K562 (cell line): ENCODE data around the gene ATMIN. TPM values are rescaled to one million over a fixed set of nuclear protein-coding genes. Genes with fewer than 3 reads are reported as not detected.
A peak's percentile ranks its signal among the peaks of the same experiment; 100 is the strongest.

Experiments used
- ATAC-seq: fragments of 200-7000 bp; cut with Tn5 transposase; 3 replicates; pipeline ENCODE4 v1.9.1; 2020; ENCODE audit warnings: moderate library complexity
- BruUV-seq: library from RNA; stranded (reverse); fragments of 400-500 nt; replicated peaks from 2 replicates; lab custom pipeline; 2021; lab: Mats Ljungman, UMichigan
- CTCF ChIA-PET: fragments of 300-600 bp; formaldehyde crosslinking; extraction: SDS; loops from one replicate; lab custom pipeline; 2021; ENCODE audit warnings: low intra/inter-chr PET ratio; lab: Yijun Ruan, JAX
- POLR2A ChIA-PET: fragments of 300-600, 350-650 bp; sonication (Branson Sonifier 250); formaldehyde crosslinking; extraction: SDS; loops from one replicate; lab custom pipeline; 2021; ENCODE audit warnings: antibody characterized with exemption, inconsistent platforms; lab: Yijun Ruan, JAX
- DNase-seq, 4 experiments: peaks; one replicate each; pipeline versions ENCODE4 v3.0.0 to v3.0.0-alpha.2; 2011 to 2018; ENCODE audit warnings: low spot score in 3 of 4, mixed read lengths in 3 of 4; ENCODE audit errors: extremely low read depth in 1 of 4
- FAIRE-seq: peaks from 2 replicates; lab custom pipeline; 2011; peaks lifted over from hg19 to GRCh38; lab: Jason Lieb, UNC
- H2AFZ ChIP-seq: 2 replicates; pipeline ENCODE4 v1.6.0; 2011; ENCODE audit warnings: low read depth, low read length, control low read depth, inconsistent platforms
- H3K27ac ChIP-seq: fragments of 200-600 bp; 3 replicates; pipeline ENCODE4 v1.8.0; 2011; ENCODE audit warnings: low read depth, mild to moderate bottlenecking, control low read depth, inconsistent platforms, low read length, moderate library complexity, mixed read lengths; ENCODE audit errors: extremely low read depth
- H3K27me3 ChIP-seq, 2 experiments: fragments of 300-600 bp in 1 of 2; 2 replicates in 1 of 2; 3 replicates in 1 of 2; pipeline versions ENCODE4 v1.6.0 to v1.8.0; 2011; ENCODE audit warnings: inconsistent platforms in 2 of 2, low read length in 2 of 2, mild to moderate bottlenecking in 1 of 2, mixed read lengths in 1 of 2, moderate library complexity in 1 of 2; ENCODE audit not compliant: control insufficient read depth in 2 of 2, insufficient read depth in 2 of 2
- H3K36me3 ChIP-seq: fragments of 300-600 bp; 3 replicates; pipeline ENCODE4 v1.8.0; 2011; ENCODE audit warnings: mild to moderate bottlenecking, low read length, inconsistent platforms; ENCODE audit not compliant: control insufficient read depth, insufficient read depth
- H3K4me1 ChIP-seq, 2 experiments: fragments of 200-600 bp in 1 of 2; replicated peaks in 1 of 2; 2 replicates in 1 of 2; 3 replicates in 1 of 2; pipeline versions ENCODE4 v1.5.1 to v1.8.0; 2011; ENCODE audit warnings: inconsistent platforms in 2 of 2, low read length in 2 of 2, mild to moderate bottlenecking in 1 of 2, mixed read lengths in 1 of 2, moderate library complexity in 1 of 2; ENCODE audit not compliant: control insufficient read depth in 2 of 2, insufficient read depth in 2 of 2
- H3K4me2 ChIP-seq: 2 replicates; pipeline ENCODE4 v1.6.1; 2011; ENCODE audit warnings: low read length, control low read depth, inconsistent platforms, mixed read lengths; ENCODE audit not compliant: insufficient read depth
- H3K4me3 ChIP-seq: fragments of 200-600 bp; sonication (generic), shearing (Covaris generic); 2 replicates; pipeline ENCODE4 v1.5.1; 2016; ENCODE audit warnings: control low read depth, inconsistent platforms
- H3K79me2 ChIP-seq: fragments of 200-600 bp; 3 replicates; pipeline ENCODE4 v1.8.0; 2011; ENCODE audit warnings: low read length, inconsistent platforms; ENCODE audit not compliant: control insufficient read depth, insufficient read depth
- H3K9ac ChIP-seq, 2 experiments: 2 replicates each; pipeline versions ENCODE4 v1.6.0 to v1.6.1; 2011; ENCODE audit warnings: low read depth in 2 of 2, low read length in 2 of 2, control low read depth in 1 of 2, inconsistent platforms in 1 of 2, mild to moderate bottlenecking in 1 of 2, mixed read lengths in 1 of 2; ENCODE audit not compliant: insufficient read depth in 1 of 2
- H3K9me1 ChIP-seq: one replicate; pipeline ENCODE4 v1.6.0; 2011; ENCODE audit warnings: inconsistent platforms, mild to moderate bottlenecking, low read length, moderate library complexity; ENCODE audit not compliant: control insufficient read depth, insufficient read depth
- H3K9me3 ChIP-seq: replicated peaks from 2 replicates; pipeline ENCODE4 v1.5.1; 2011; ENCODE audit warnings: low read depth, low read length, inconsistent platforms; ENCODE audit not compliant: control insufficient read depth, insufficient read depth
- H4K20me1 ChIP-seq: replicated peaks from 2 replicates; pipeline ENCODE4 v1.6.1; 2011; ENCODE audit warnings: low read length, inconsistent platforms, mixed read lengths; ENCODE audit not compliant: control insufficient read depth, insufficient read depth
- HIVEP1 ChIP-seq: fragments of 250-450 bp; sonication (Bioruptor Pico); IDR thresholded peaks from 2 replicates; pipeline ENCODE4 v1.4.0; 2020; ENCODE audit warnings: mild to moderate bottlenecking
- MLLT1 ChIP-seq, 2 experiments: fragments of 450-650 bp; IDR thresholded peaks; 2 replicates each; pipeline ENCODE4 v1.6.1; 2016
- NFIX ChIP-seq: fragments of 250-450 bp; sonication (Bioruptor Pico); IDR thresholded peaks from 2 replicates; pipeline ENCODE4 v1.4.0; 2020; ENCODE audit warnings: low read depth, mild to moderate bottlenecking, moderate library complexity
- PHB2 ChIP-seq: fragments of 450-650 bp; IDR thresholded peaks from 2 replicates; pipeline ENCODE4 v1.6.1; 2017; ENCODE audit warnings: low read depth
- PHF8 ChIP-seq: fragments of 200-600 bp; sonication (generic); IDR thresholded peaks from 2 replicates; pipeline ENCODE4 v1.6.1; 2012; ENCODE audit warnings: mixed run types, mild to moderate bottlenecking, inconsistent platforms, low read length, moderate library complexity, borderline replicate concordance
- PTBP1 ChIP-seq: fragments of 200-400 bp; formaldehyde crosslinking; IDR thresholded peaks from 2 replicates; pipeline ENCODE4 v1.6.1; 2017; ENCODE audit warnings: low read depth, low read length
- SMARCE1 ChIP-seq: fragments of 450-650 bp; IDR thresholded peaks from 2 replicates; pipeline ENCODE4 v1.7.1; 2016; ENCODE audit warnings: mild to moderate bottlenecking
- ZBTB26 ChIP-seq: fragments of 450-650 bp; formaldehyde crosslinking; IDR thresholded peaks from 2 replicates; pipeline ENCODE4 v1.4.0; 2022; ENCODE audit warnings: missing genetic modification characterization
- ZBTB9 ChIP-seq: fragments of 450-650 bp; formaldehyde crosslinking; IDR thresholded peaks from 2 replicates; pipeline ENCODE4 v1.4.0; 2020; ENCODE audit warnings: mild to moderate bottlenecking, moderate library complexity
- in situ Hi-C: fragments of 300-500 bp; cut with MboI; formaldehyde crosslinking; loops from 4 replicates; pipeline ENCODE4 v1.15.0; 2018; ENCODE audit warnings: inconsistent platforms, mixed read lengths
- intact Hi-C: fragments of 100-400 bp; cut with micrococcal nuclease; formaldehyde crosslinking; loops from 2 replicates; pipeline ENCODE4 v1.14.2; 2022
- polyA plus RNA-seq, 8 experiments: library from polyadenylated mRNA; depleted of rRNA in 4 of 8; stranded (reverse) in 5 of 8; unstranded in 3 of 8; fragments of >200 nt; fragmentation: Nextera tagmentation in 2 of 8; fragmentation: Illumina TruSeq in 1 of 8; extraction: Ambion mirVana in 2 of 8; extraction: Trizol in 1 of 8; gene quantifications; 2 replicates each; pipeline versions ENCODE4 v1.2.1 to v1.2.3, GENCODE V29; 2011 to 2014; ENCODE audit warnings: inconsistent platforms in 1 of 8, missing spikeins in 1 of 8
- total RNA-seq, 7 experiments: library from RNA; depleted of rRNA in 6 of 7; stranded (reverse); fragments of >200 nt in 6 of 7; fragmentation: Illumina TruSeq in 2 of 7; extraction: Trizol in 2 of 7; gene quantifications; 2 replicates each; pipeline versions ENCODE4 v1.2.1 to v1.2.3, GENCODE V29; 2011 to 2021; ENCODE audit warnings: low replicate concordance in 1 of 7

ATMIN gene
- total and polyA plus RNA-seq, 9 of the 15 experiments (the other 6 are each of a cell fraction or from before 2014, with no cell fraction given): 6.7 to 40.9 (median 23.4) TPM

- H3K4me2 ChIP-seq: peak overlapping the region; percentile 56; the same call in 1 of the 2 replicates
- FAIRE-seq: no peak
- BruUV-seq: no TSS peak
Observed at GRCh38 chr16:80993834-80994233, 41.8 kb upstream of the ATMIN start.

More at GRCh38 chr16:80993834-80994233, 41.8 kb upstream of the ATMIN start:
- peaks cover 0 to 18% of the 10 kb centered on the region in 2 experiments; a peak in 2 of 5 replicates for H3K4me1 ChIP-seq
- intact Hi-C loops: no loop called here
- in situ Hi-C loops: no loop called here
- H3K9me3 ChIP-seq: no peaks in the 10 kb centered on the region
- ChIA-PET POLR2A (interaction anchor here (0.8 to 1.9 kb wide), 8 partner anchors 9 to 376 kb away, joined by 3 to 8 read pairs (median 4); partner anchors contain the start of genes CENPN and CMC2), CTCF (no interaction called here)
- H4K20me1 ChIP-seq: peaks cover 10% of the 10 kb centered on the region
- peaks cover 92% of the 10 kb centered on the region for H3K79me2 ChIP-seq
- H3K27ac ChIP-seq: peak overlapping the region; percentile 60; the same call in 1 of the 3 replicates
- H3K9me1 ChIP-seq: no peaks in the 10 kb centered on the region
- peak overlapping the region in 1 of 2 experiments; percentile 41; a peak in 2 of 4 replicates for H3K9ac ChIP-seq
- no peaks in the 10 kb centered on the region for H3K27me3 ChIP-seq
- ATAC-seq (peak; percentile 14), DNase-seq (no peak)
- no peak for TF ChIP-seq ZBTB9 (CRISPR knock-in tag)
- TF ChIP-seq MLLT1 (IDR thresholded peaks at IDR 0.05): no peak
- no peak for TF ChIP-seq PTBP1
- TF ChIP-seq PHF8: no peak
- no peak for TF ChIP-seq ZBTB26
- TF ChIP-seq SMARCE1: no peak
- TF ChIP-seq NFIX (CRISPR knock-in tag): no peak
- no peak for TF ChIP-seq HIVEP1 (CRISPR knock-in tag)
- TF ChIP-seq PHB2: no peak
- peaks cover 41% of the 10 kb centered on the region for H3K36me3 ChIP-seq
- no peak overlapping the region for H3K4me3 ChIP-seq
- no peak overlapping the region for H2AFZ ChIP-seq
